ENCODE results near the gene CDKN1C. TPM values are rescaled to one million over a fixed set of nuclear protein-coding genes. Genes with fewer than 3 reads are reported as not detected.
A peak's percentile ranks its signal among the peaks of the same experiment; 100 is the strongest.

Gene CDKN1C
- total RNA-seq, 1 donor from 2014 or later: 140 TPM

GRCh38 chr11:2913019-2913431 is 27.4 kb upstream of the CDKN1C start:
- DNase-seq (ENCODE audit: extremely low spot score, unreplicated experiment): no peak

DNA sequence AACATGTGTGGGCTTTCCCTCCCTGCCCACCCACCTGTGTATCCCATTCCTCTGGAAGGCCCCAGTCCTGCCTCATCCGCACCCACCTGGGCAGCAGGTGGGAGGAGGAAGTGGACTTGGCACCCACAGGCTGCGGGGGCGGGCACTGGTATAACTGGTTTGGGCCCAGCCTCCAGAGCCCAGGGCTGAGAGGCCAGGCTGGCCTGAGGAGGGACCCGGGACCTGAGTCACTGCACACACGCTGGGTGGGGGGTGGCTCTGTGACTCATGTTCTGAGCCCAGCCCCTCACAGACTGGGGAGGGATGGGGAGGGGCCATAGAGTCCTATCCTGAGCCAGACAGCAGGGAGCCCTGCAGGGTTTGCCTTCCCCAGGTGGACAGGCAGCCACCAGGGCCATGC is 26.9 kb upstream of the CDKN1C start:
- no peaks in the 10 kb centered on the region for H3K9me3 Mint-ChIP-seq
- no peak overlapping the region for H3K4me3 Mint-ChIP-seq
- peaks cover 5% of the 10 kb centered on the region for H3K4me1 Mint-ChIP-seq (ENCODE audit: unreplicated experiment)
- DNase-seq (ENCODE audit: extremely low spot score, unreplicated experiment): no peak
- no peak overlapping the region for H3K27ac Mint-ChIP-seq
- no peaks in the 10 kb centered on the region for H3K36me3 Mint-ChIP-seq
- no peaks in the 10 kb centered on the region for H3K27me3 Mint-ChIP-seq
- TF ChIP-seq, protein P1, sequence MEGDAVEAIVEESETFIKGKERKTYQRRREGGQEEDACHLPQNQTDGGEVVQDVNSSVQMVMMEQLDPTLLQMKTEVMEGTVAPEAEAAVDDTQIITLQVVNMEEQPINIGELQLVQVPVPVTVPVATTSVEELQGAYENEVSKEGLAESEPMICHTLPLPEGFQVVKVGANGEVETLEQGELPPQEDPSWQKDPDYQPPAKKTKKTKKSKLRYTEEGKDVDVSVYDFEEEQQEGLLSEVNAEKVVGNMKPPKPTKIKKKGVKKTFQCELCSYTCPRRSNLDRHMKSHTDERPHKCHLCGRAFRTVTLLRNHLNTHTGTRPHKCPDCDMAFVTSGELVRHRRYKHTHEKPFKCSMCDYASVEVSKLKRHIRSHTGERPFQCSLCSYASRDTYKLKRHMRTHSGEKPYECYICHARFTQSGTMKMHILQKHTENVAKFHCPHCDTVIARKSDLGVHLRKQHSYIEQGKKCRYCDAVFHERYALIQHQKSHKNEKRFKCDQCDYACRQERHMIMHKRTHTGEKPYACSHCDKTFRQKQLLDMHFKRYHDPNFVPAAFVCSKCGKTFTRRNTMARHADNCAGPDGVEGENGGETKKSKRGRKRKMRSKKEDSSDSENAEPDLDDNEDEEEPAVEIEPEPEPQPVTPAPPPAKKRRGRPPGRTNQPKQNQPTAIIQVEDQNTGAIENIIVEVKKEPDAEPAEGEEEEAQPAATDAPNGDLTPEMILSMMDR (conservative IDR thresholded peaks at IDR 0.05): no peak

More at GRCh38 chr11:2913019-2913431, 27.4 kb upstream of the CDKN1C start:
- H3K4me3 Mint-ChIP-seq: peak overlapping the region; percentile 52
- no peaks in the 10 kb centered on the region for H3K9me3 Mint-ChIP-seq
- no peaks in the 10 kb centered on the region for H3K36me3 Mint-ChIP-seq
- TF ChIP-seq, protein P1 (conservative IDR thresholded peaks at IDR 0.05): no peak
- no peaks in the 10 kb centered on the region for H3K27me3 Mint-ChIP-seq
- H3K4me1 Mint-ChIP-seq (ENCODE audit: unreplicated experiment): peaks cover 5% of the 10 kb centered on the region
- no peak overlapping the region for H3K27ac Mint-ChIP-seq

DNA sequence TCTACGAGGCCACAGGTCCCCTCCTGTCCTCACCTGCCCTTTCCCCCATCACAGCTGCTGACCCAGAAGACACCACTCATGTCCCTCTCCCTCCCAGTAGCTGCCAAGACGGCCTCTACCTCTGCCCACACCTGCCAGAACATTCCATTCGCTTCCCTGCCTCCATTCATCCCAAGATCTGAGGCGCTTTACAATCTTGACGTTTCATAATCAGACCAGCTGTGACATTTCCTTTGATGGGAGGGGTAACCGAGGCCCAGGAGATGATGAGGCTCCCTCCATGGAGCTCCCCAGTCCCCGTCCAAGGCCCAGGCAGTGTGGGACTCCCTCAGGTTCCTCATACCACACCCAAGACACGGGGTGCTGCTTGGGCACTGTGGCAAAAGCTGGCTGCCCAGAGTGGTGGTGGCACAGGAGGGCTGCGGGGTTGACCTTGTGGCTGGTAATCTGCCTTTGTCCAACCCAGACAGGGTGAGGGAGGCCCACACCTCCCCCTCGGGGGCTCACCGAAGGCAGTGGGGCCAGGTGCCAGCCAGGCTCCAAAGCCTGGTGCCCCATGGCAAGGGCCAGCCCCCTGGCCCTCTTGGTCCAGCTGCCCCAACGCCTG is 26.3 kb upstream of the CDKN1C start:
- Mint-ChIP-seq H3K9me3 (no peaks in the 10 kb centered on the region), H3K4me3 (no peak overlapping the region), H3K27me3 (no peaks in the 10 kb centered on the region), H3K27ac (peak overlapping the region; percentile 82), H3K4me1 (ENCODE audit: unreplicated experiment) (peaks cover 5% of the 10 kb centered on the region), H3K36me3 (no peaks in the 10 kb centered on the region)
- TF ChIP-seq, protein P1 (conservative IDR thresholded peaks at IDR 0.05): no peak
- DNase-seq (ENCODE audit: extremely low spot score, unreplicated experiment): no peak

DNA sequence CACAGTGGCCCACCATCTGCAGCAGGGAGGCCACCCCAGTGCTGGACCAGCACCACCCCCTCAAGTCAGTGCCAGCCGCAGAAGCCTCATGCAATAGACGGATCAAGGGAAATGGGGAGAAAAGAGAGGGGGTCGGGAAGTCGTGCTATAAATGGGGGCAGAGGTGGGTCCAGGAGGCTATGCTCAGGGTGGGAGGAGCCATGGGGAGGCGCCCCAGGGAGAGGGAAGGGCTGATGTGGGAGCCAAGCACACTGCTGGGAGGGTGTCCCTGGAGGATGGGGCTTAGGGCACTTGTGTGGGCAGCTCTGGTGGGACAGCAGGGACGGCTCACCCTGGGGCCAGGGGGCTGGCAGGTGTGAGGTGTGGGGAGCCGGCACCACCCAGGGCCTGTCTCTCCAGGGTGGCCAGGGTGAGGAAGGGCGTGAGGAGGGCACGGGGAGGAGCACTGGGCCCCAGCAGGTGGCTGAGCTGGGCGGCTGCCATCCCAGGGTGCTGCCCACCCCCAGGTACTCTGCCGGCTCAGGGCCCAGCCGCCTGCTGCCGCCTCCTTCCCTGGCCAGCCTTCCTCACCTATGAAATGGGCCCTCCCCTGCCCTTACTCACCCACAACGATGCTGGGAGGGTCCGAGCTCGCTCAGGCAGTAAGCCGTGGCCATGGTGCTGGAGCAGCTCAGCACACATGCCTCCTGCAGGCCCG is 25.7 kb upstream of the CDKN1C start:
- TF ChIP-seq, protein P1 (conservative IDR thresholded peaks at IDR 0.05): no peak
- no peak for DNase-seq (ENCODE audit: extremely low spot score, unreplicated experiment)
- Mint-ChIP-seq H3K27ac (peak overlapping the region; percentile 82), H3K4me3 (no peak overlapping the region), H3K36me3 (no peaks in the 10 kb centered on the region), H3K9me3 (no peaks in the 10 kb centered on the region), H3K4me1 (ENCODE audit: unreplicated experiment) (peaks cover 5% of the 10 kb centered on the region), H3K27me3 (no peaks in the 10 kb centered on the region)

- H3K27ac Mint-ChIP-seq: peak overlapping the region; percentile 18
- TF ChIP-seq, protein P1 (conservative IDR thresholded peaks at IDR 0.05): no peak
- H3K4me1 Mint-ChIP-seq (ENCODE audit: unreplicated experiment): peaks cover 5% of the 10 kb centered on the region
- H3K27me3 Mint-ChIP-seq: no peaks in the 10 kb centered on the region
- no peaks in the 10 kb centered on the region for H3K36me3 Mint-ChIP-seq
- no peaks in the 10 kb centered on the region for H3K9me3 Mint-ChIP-seq
- DNase-seq (ENCODE audit: extremely low spot score, unreplicated experiment): no peak
- H3K4me3 Mint-ChIP-seq: no peak overlapping the region
Measured at GRCh38 chr11:2910401-2910955, 24.9 kb upstream of the CDKN1C start.

Data from type B pancreatic cell (in vitro differentiated cells).